Panc1 (cell line): Measurements from ENCODE around the gene CDK14. TPM values are rescaled to one million over a fixed set of nuclear protein-coding genes. Genes with fewer than 3 reads are reported as not detected.

ENCODE experiments used
- ATAC-seq: fragments of 200-7000 bp; cut with Tn5 transposase; 2 replicates; pipeline ENCODE4 v1.9.1; 2020; ENCODE audit warnings: mild to moderate bottlenecking, moderate library complexity
- BruUV-seq: library from RNA; stranded (reverse); fragments of 400-500 nt; replicated peaks from 2 replicates; lab custom pipeline; 2021; lab: Mats Ljungman, UMichigan
- CTCF ChIA-PET: fragments of 300-600 bp; sonication (Branson Sonifier 250); formaldehyde crosslinking; loops from one replicate; lab custom pipeline; 2022; ENCODE audit warnings: antibody characterized with exemption; lab: Charles Lee
- POLR2A ChIA-PET: fragments of 300-600 bp; sonication (Branson Sonifier 250); formaldehyde crosslinking; loops from one replicate; lab custom pipeline; 2022; ENCODE audit warnings: antibody characterized with exemption; lab: Charles Lee
- DNase-seq: peaks from one replicate; pipeline ENCODE4 v3.0.0-alpha.2; 2010; ENCODE audit warnings: low read depth, low spot score
- H3K27ac ChIP-seq: 2 replicates; pipeline ENCODE4 v1.5.1; 2011; ENCODE audit warnings: mild to moderate bottlenecking, low read length, inconsistent platforms
- H3K27me3 ChIP-seq: fragments of 200-500 bp; sonication (Bioruptor generic); 2 replicates; pipeline ENCODE4 v1.6.0; 2014; ENCODE audit warnings: low read length, inconsistent platforms; ENCODE audit not compliant: control insufficient read depth, insufficient read depth
- H3K36me3 ChIP-seq: fragments of 200-500 bp; sonication (Bioruptor generic); 2 replicates; pipeline ENCODE4 v1.5.1; 2014; ENCODE audit warnings: inconsistent platforms, mild to moderate bottlenecking, low read length, moderate library complexity; ENCODE audit not compliant: control insufficient read depth, insufficient read depth
- H3K4me1 ChIP-seq: 2 replicates; pipeline ENCODE4 v1.5.1; 2011; ENCODE audit warnings: inconsistent platforms, mild to moderate bottlenecking, low read length, moderate library complexity; ENCODE audit not compliant: control insufficient read depth, insufficient read depth
- H3K4me3 ChIP-seq, 2 experiments: 2 replicates each; pipeline ENCODE4 v1.5.1; 2011 to 2012; ENCODE audit warnings: low read depth in 2 of 2, low read length in 2 of 2, mild to moderate bottlenecking in 2 of 2, inconsistent platforms in 1 of 2, moderate library complexity in 1 of 2
- H3K9me3 ChIP-seq: fragments of 200-500 bp; sonication (Bioruptor generic); 2 replicates; pipeline ENCODE4 v1.5.1; 2014; ENCODE audit warnings: low read depth, mild to moderate bottlenecking, inconsistent platforms, low read length, moderate library complexity; ENCODE audit not compliant: control insufficient read depth, insufficient read depth
- CTCF ChIP-seq: fragments of 450-650 bp; IDR thresholded peaks from 2 replicates; pipeline ENCODE4 v1.5.1; 2017; ENCODE audit warnings: mild to moderate bottlenecking
- POLR2AphosphoS5 ChIP-seq: IDR thresholded peaks from 2 replicates; pipeline ENCODE4 v1.6.1; 2012; ENCODE audit warnings: mild to moderate bottlenecking, low read depth, low read length, moderate library complexity
- REST ChIP-seq, 2 experiments: IDR thresholded peaks; 2 replicates each; pipeline ENCODE4 v1.6.1; 2011 to 2012; ENCODE audit warnings: low read depth in 2 of 2, control low read depth in 1 of 2, low read length in 1 of 2, mild to moderate bottlenecking in 1 of 2, moderate library complexity in 1 of 2; ENCODE audit not compliant: insufficient read depth in 1 of 2
- SIN3A ChIP-seq: IDR thresholded peaks from 2 replicates; pipeline ENCODE4 v1.6.1; 2012; ENCODE audit warnings: low read depth, mild to moderate bottlenecking, low read length, moderate library complexity, borderline replicate concordance; ENCODE audit not compliant: insufficient read depth
- TCF7L2 ChIP-seq: IDR thresholded peaks from 2 replicates; pipeline ENCODE4 v1.6.1; 2011; ENCODE audit warnings: mild to moderate bottlenecking, low read depth, low read length, inconsistent platforms
- in situ Hi-C: cut with HindIII; loops from 2 replicates; pipeline ENCODE4 v1.10.0; 2016; ENCODE audit warnings: low sequenced_read_pairs, low pct_unique_long_range_greater_than_20kb
- intact Hi-C: fragments of 100-400 bp; cut with micrococcal nuclease; formaldehyde crosslinking; loops from one replicate; pipeline ENCODE4 v1.10.0; 2022; ENCODE audit not compliant: unreplicated experiment
- total RNA-seq: library from RNA; stranded (reverse); gene quantifications from one replicate; pipeline ENCODE4 v1.2.1, GENCODE V29; 2021; ENCODE audit not compliant: unreplicated experiment

Gene CDK14
- total RNA-seq, 1 experiment from 2014 or later: 3.0 TPM

GRCh38 chr7:90817151-90817550 is 221.0 kb downstream of the CDK14 start:
- intact Hi-C loops (no loop called here), in situ Hi-C loops (no loop called here)
- H3K36me3 ChIP-seq: no peaks in the 10 kb centered on the region
- ChIA-PET POLR2A (no interaction called here), CTCF (no interaction called here)
- H3K27me3 ChIP-seq: no peaks in the 10 kb centered on the region
- no peak overlapping the region for H3K27ac ChIP-seq
- no peaks in the 10 kb centered on the region for H3K4me1 ChIP-seq
- H3K9me3 ChIP-seq: no peaks in the 10 kb centered on the region
- ATAC-seq (no peak), DNase-seq (no peak)
- H3K4me3 ChIP-seq: no peak overlapping the region
- TF ChIP-seq REST (IDR thresholded peaks at IDR 0.05; ENCODE audit: insufficient read depth in 1 of 2, low read depth in 2 of 2, low read length in 1 of 2): no peak
- no peak for TF ChIP-seq SIN3A
- no peak for TF ChIP-seq CTCF
- no peak for TF ChIP-seq POLR2AphosphoS5
- TF ChIP-seq TCF7L2: no peak
- BruUV-seq: no TSS peak

GRCh38 chr7:90817846-90818245 is 221.7 kb downstream of the CDK14 start:
- no peak overlapping the region for H3K27ac ChIP-seq
- H3K4me1 ChIP-seq: no peaks in the 10 kb centered on the region
- TF ChIP-seq SIN3A (no peak), POLR2AphosphoS5 (no peak), TCF7L2 (no peak), REST (IDR thresholded peaks at IDR 0.05; ENCODE audit: insufficient read depth in 1 of 2, low read depth in 2 of 2, low read length in 1 of 2) (no peak), CTCF (no peak)
- ChIA-PET CTCF (no interaction called here), POLR2A (no interaction called here)
- no peak for DNase-seq
- H3K36me3 ChIP-seq: no peaks in the 10 kb centered on the region
- in situ Hi-C loops (no loop called here), intact Hi-C loops (no loop called here)
- H3K4me3 ChIP-seq: no peak overlapping the region
- no peaks in the 10 kb centered on the region for H3K27me3 ChIP-seq
- no TSS peak for BruUV-seq
- H3K9me3 ChIP-seq: no peaks in the 10 kb centered on the region
- ATAC-seq: no peak
